GM12878 (cell line): ENCODE measurements around the gene PCP4L1. TPM values are rescaled to one million over a fixed set of nuclear protein-coding genes. Genes with fewer than 3 reads are reported as not detected.

Experiments used
- ATAC-seq: fragments of 200-7000 bp; cut with Tn5 transposase; 3 replicates; pipeline ENCODE4 v1.9.1; 2020; ENCODE audit warnings: mild to moderate bottlenecking, moderate library complexity
- BruUV-seq: library from RNA; stranded (reverse); fragments of 400-500 nt; replicated peaks from 2 replicates; lab custom pipeline; 2021; lab: Mats Ljungman, UMichigan
- CTCF ChIA-PET: fragments of 300-600 bp; sonication (Branson Sonifier 250); formaldehyde crosslinking; extraction: SDS; loops from one replicate; lab custom pipeline; 2021; ENCODE audit warnings: inconsistent platforms; lab: Yijun Ruan, JAX
- POLR2A ChIA-PET: fragments of 350-600 bp; formaldehyde crosslinking; extraction: SDS; loops from one replicate; lab custom pipeline; 2021; ENCODE audit warnings: inconsistent platforms; lab: Charles Lee
- RAD21 ChIA-PET: fragments of 300-600 bp; sonication (Branson Sonifier 250); formaldehyde crosslinking; loops from one replicate; lab custom pipeline; 2023; ENCODE audit warnings: antibody characterized with exemption; ENCODE audit not compliant: unreplicated experiment; lab: Charles Lee
- SMC1A ChIA-PET: fragments of 300-600 bp; sonication (Branson Sonifier 250); formaldehyde crosslinking; loops from one replicate; lab custom pipeline; 2023; ENCODE audit not compliant: unreplicated experiment, uncharacterized antibody; lab: Charles Lee
- DNase-seq: peaks from one replicate; pipeline ENCODE4 v3.0.0-alpha.2; 2011; ENCODE audit warnings: low read depth, low spot score
- FAIRE-seq: peaks from 3 replicates; lab custom pipeline; 2011; peaks lifted over from hg19 to GRCh38; lab: Jason Lieb, UNC
- H2AFZ ChIP-seq: 2 replicates; pipeline ENCODE4 v1.6.0; 2011; ENCODE audit warnings: low read depth, low read length, control low read depth; ENCODE audit not compliant: control insufficient read depth
- H3K27ac ChIP-seq: 2 replicates; pipeline ENCODE4 v1.5.1; 2011; ENCODE audit warnings: control low read depth; ENCODE audit not compliant: control insufficient read depth, insufficient read depth
- H3K27me3 ChIP-seq, 2 experiments: replicated peaks in 1 of 2; 2 replicates each; pipeline versions ENCODE4 v1.6.0 to v1.6.1; 2011; ENCODE audit warnings: low read length in 1 of 2; ENCODE audit not compliant: control insufficient read depth in 2 of 2, insufficient read depth in 2 of 2
- H3K36me3 ChIP-seq, 2 experiments: 2 replicates each; pipeline ENCODE4 v1.5.1; 2011; ENCODE audit warnings: low read length in 1 of 2; ENCODE audit not compliant: control insufficient read depth in 2 of 2, insufficient read depth in 2 of 2
- H3K4me1 ChIP-seq: 2 replicates; pipeline ENCODE4 v1.6.1; 2011; ENCODE audit warnings: mild to moderate bottlenecking, low read length, moderate library complexity, mixed read lengths; ENCODE audit not compliant: control insufficient read depth, insufficient read depth
- H3K4me2 ChIP-seq: 2 replicates; pipeline ENCODE4 v1.6.0; 2011; ENCODE audit warnings: control low read depth; ENCODE audit not compliant: control insufficient read depth, insufficient read depth
- H3K4me3 ChIP-seq: fragments of 200-600 bp; sonication (generic); 2 replicates; pipeline ENCODE4 v1.5.1; 2016
- H3K79me2 ChIP-seq: 2 replicates; pipeline ENCODE4 v1.6.0; 2011; ENCODE audit warnings: low read length; ENCODE audit not compliant: control insufficient read depth, insufficient read depth
- H3K9ac ChIP-seq: 2 replicates; pipeline ENCODE4 v1.8.0; 2011; ENCODE audit warnings: low read length, control low read depth, mixed read lengths; ENCODE audit not compliant: control insufficient read depth, insufficient read depth
- H3K9me3 ChIP-seq: replicated peaks from 3 replicates; pipeline ENCODE4 v1.5.1; 2011; ENCODE audit warnings: mild to moderate bottlenecking, low read length; ENCODE audit not compliant: control insufficient read depth, insufficient read depth
- H4K20me1 ChIP-seq: 2 replicates; pipeline ENCODE4 v1.6.0; 2011; ENCODE audit not compliant: control insufficient read depth, insufficient read depth
- RUNX3 ChIP-seq: IDR thresholded peaks from 2 replicates; pipeline ENCODE4 v1.6.1; 2012; ENCODE audit warnings: low read length, inconsistent platforms
- SP1 ChIP-seq: IDR thresholded peaks from one replicate; pipeline ENCODE4 v1.6.1; 2011; ENCODE audit warnings: low read depth, low read length
- SRF ChIP-seq, 2 experiments: IDR thresholded peaks; 2 replicates each; pipeline ENCODE4 v1.6.1; 2011; ENCODE audit warnings: low read depth in 2 of 2, low read length in 2 of 2, mild to moderate bottlenecking in 1 of 2, moderate library complexity in 1 of 2
- TBL1XR1 ChIP-seq: IDR thresholded peaks from 2 replicates; pipeline ENCODE4 v1.6.1; 2012; ENCODE audit warnings: low read depth, low read length, improper control_type of control experiment
- ZZZ3 ChIP-seq: IDR thresholded peaks from 2 replicates; pipeline ENCODE4 v1.6.1; 2011; ENCODE audit warnings: low read depth; ENCODE audit not compliant: control insufficient read depth, insufficient read length
- WGBS: methylation state at CpG from one replicate; pipeline ENCODE4 v1.1.6; 2016; ENCODE audit warnings: low lambda C conversion rate; ENCODE audit not compliant: insufficient replicate concordance, insufficient coverage; ENCODE audit errors: missing lambda C conversion rate; 5-methylcytosine and 5-hydroxymethylcytosine counted together
- in situ Hi-C: fragments of 300-500 bp; cut with MboI; formaldehyde crosslinking; loops from 9 replicates; pipeline ENCODE4 v1.14.3; 2018; ENCODE audit warnings: mixed read lengths
- intact Hi-C: fragments of 100-400 bp; cut with micrococcal nuclease; formaldehyde crosslinking; loops from one replicate; pipeline ENCODE4 v1.14.2; 2022; ENCODE audit not compliant: unreplicated experiment
- polyA plus RNA-seq, 11 experiments: library from polyadenylated mRNA; depleted of rRNA in 4 of 11; unstranded in 6 of 11; stranded (reverse) in 5 of 11; fragments of >200 nt; fragmentation: Nextera tagmentation in 4 of 11; fragmentation: Illumina TruSeq in 1 of 11; extraction: Ambion mirVana in 4 of 11; extraction: Trizol in 1 of 11; gene quantifications; 1 replicate in 1 of 11; 2 replicates in 10 of 11; pipeline versions ENCODE4 v1.2.1 to v1.2.3, GENCODE V29; 2011 to 2016; ENCODE audit warnings: inconsistent platforms in 2 of 11, missing spikeins in 2 of 11, low read depth in 1 of 11
- total RNA-seq, 4 experiments: library from RNA; depleted of rRNA in 3 of 4; stranded (reverse); fragments of >200 nt in 3 of 4; fragmentation: Illumina TruSeq in 1 of 4; extraction: Trizol in 1 of 4; gene quantifications; 2 replicates each; pipeline versions ENCODE4 v1.2.1 to v1.2.3, GENCODE V29; 2013 to 2021

PCP4L1 gene
- total and polyA plus RNA-seq, 10 of the 15 experiments (the other 5 are each of a cell fraction or from before 2014, with no cell fraction given) = 1.0 to 5.2 (median 2.8) TPM

GRCh38 chr1:161311595-161312181 lies 53.1 kb downstream of the PCP4L1 start (continued):
- no peak for TF ChIP-seq ZZZ3
- TF ChIP-seq, all 136 proteins: peak for 0

DNA sequence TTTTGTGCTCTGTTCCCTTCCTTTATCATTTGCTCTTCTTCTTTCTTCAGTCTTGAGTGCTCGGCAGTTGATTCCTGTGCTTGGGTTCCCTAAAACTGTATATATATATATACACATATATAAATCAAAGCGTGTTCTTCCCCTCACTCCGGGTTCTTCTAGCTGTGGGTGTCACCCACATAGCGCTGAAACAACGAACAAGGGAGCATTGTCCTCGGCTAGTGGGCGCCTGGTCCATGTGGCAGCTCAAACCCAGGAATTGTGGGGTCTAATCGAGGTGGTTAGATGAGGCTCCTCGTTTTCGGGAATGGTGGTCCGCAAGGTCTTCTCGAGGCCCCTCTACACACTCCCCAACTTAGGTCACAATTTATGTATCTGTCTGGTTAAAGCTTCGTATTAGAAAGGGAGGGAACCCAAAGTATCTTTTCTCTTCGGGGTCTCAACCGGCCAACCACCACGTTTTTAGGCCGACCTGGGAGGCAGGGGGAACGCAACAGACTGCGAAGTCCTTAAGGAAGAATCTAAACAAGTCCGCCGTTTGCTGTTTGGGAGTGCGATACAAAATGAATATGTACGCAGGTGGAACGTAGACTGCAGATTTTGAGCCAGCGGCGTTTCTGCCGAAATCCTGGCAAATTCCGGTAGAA lies 55.1 kb downstream of the PCP4L1 start:
- RAD21 ChIA-PET = interaction anchor here (0.6 to 1.3 kb wide), 6 partner anchors 22 to 88 kb away, joined by 3 to 6 read pairs (median 4); partner anchors contain the start of gene TOMM40L
- CTCF ChIA-PET = interaction anchor here (0.6 to 3.6 kb wide), 9 partner anchors 10 to 103 kb away, joined by 3 to 13 read pairs (median 5); partner anchors contain the start of gene TOMM40L
- WGBS = 28% methylated on average over 28 of the region's 28 CpGs
- intact Hi-C loops (loop anchor here (5.0 kb wide), 1 partner anchor 69 kb away; no protein-coding TSS in a partner anchor), in situ Hi-C loops (no loop called here)
- peak; percentile 71 for FAIRE-seq
- ATAC-seq = peak; percentile 19; the same call in 2 of the 3 replicates
- H3K9ac ChIP-seq = peak overlapping the region; percentile 83
- H3K27ac ChIP-seq = peak overlapping the region; percentile 65
- SMC1A ChIA-PET = interaction anchor here (0.9 to 3.0 kb wide), 8 partner anchors 11 to 111 kb away, joined by 3 to 16 read pairs (median 4); partner anchors contain the start of genes CFAP126 and NDUFS2
- peaks cover 3% of the 10 kb centered on the region; the same call in 1 of the 2 replicates for H3K4me1 ChIP-seq
- BruUV-seq = TSS peak; percentile 90
- POLR2A ChIA-PET = interaction anchor here (1.1 to 1.5 kb wide), 3 partner anchors 7 to 89 kb away, joined by 3 to 6 read pairs (median 5); no protein-coding TSS in a partner anchor
- H3K9me3 ChIP-seq = no peaks in the 10 kb centered on the region
- H2AFZ ChIP-seq = peak overlapping the region; percentile 94
- TF ChIP-seq SP1 (no peak), RUNX3 (0 out of 2 replicates have a peak, but pooled peaks have one; percentile 1), SRF (IDR thresholded peaks at IDR 0.05; ENCODE audit: low read depth in 2 of 2, low read length in 2 of 2) (no peak), TBL1XR1 (no peak)
- no peaks in the 10 kb centered on the region for H3K36me3 ChIP-seq
- peak overlapping the region; percentile 80 for H3K4me3 ChIP-seq
- peaks cover 15% of the 10 kb centered on the region for H3K79me2 ChIP-seq
- H3K4me2 ChIP-seq = peak overlapping the region; percentile 85
- no peaks in the 10 kb centered on the region for H3K27me3 ChIP-seq
- no peaks in the 10 kb centered on the region for H4K20me1 ChIP-seq
- no peak for DNase-seq
